ENCODE data around the gene ARF6.
"Not testable (repeated sequence)": the region's sequence is repeated elsewhere in the genome, so short reads cannot be mapped to it uniquely, and the experiment has no call there.

ARF6 gene

GRCh38 chr14:49892301-49892635, 614 bp upstream of the ARF6 start:
- peak; percentile 92 for DNase-seq (ENCODE audit: low read depth)
- H3K4me3 ChIP-seq (ENCODE audit: low read depth, low read length): peak overlapping the region; percentile 60
- TF ChIP-seq CTCF (IDR thresholded peaks at IDR 0.05; ENCODE audit: insufficient read depth, low read depth, low read length, missing control alignments): no peak

- H3K4me3 ChIP-seq (ENCODE audit: low read depth, low read length): peak overlapping the region; percentile 67
- peak; percentile 87 for DNase-seq (ENCODE audit: low read depth)
- TF ChIP-seq CTCF (IDR thresholded peaks at IDR 0.05; ENCODE audit: insufficient read depth, low read depth, low read length, missing control alignments): no peak
Measured at GRCh38 chr14:49893309-49894213, 679 bp downstream of the ARF6 start.

- not testable (repeated sequence) for DNase-seq (ENCODE audit: low read depth)
- peak overlapping the region; percentile 67 for H3K4me3 ChIP-seq (ENCODE audit: low read depth, low read length)
Measured at GRCh38 chr14:49894214-49895107, 1.6 kb downstream of the ARF6 start.

- no peak for TF ChIP-seq CTCF (IDR thresholded peaks at IDR 0.05; ENCODE audit: insufficient read depth, low read depth, low read length, missing control alignments)
- DNase-seq (ENCODE audit: low read depth): no peak
Measured at GRCh38 chr14:49895480-49895879, 2.6 kb downstream of the ARF6 start.

GRCh38 chr14:49896272-49896671, 3.4 kb downstream of the ARF6 start:
- H3K4me3 ChIP-seq (ENCODE audit: low read depth, low read length): peak overlapping the region; percentile 67
- not testable (repeated sequence) for DNase-seq (ENCODE audit: low read depth)

More at GRCh38 chr14:49895480-49895879, 2.6 kb downstream of the ARF6 start:
- H3K4me3 ChIP-seq (ENCODE audit: low read depth, low read length): peak overlapping the region; percentile 67

GRCh38 chr14:49896966-49897365, 4.1 kb downstream of the ARF6 start:
- peak overlapping the region; percentile 67 for H3K4me3 ChIP-seq (ENCODE audit: low read depth, low read length)
- DNase-seq (ENCODE audit: low read depth): no peak
- TF ChIP-seq CTCF (IDR thresholded peaks at IDR 0.05; ENCODE audit: insufficient read depth, low read depth, low read length, missing control alignments): no peak

GRCh38 chr14:49897414-49897813, 4.5 kb downstream of the ARF6 start:
- TF ChIP-seq CTCF (IDR thresholded peaks at IDR 0.05; ENCODE audit: insufficient read depth, low read depth, low read length, missing control alignments): no peak
- no peak for DNase-seq (ENCODE audit: low read depth)
- peak overlapping the region; percentile 67 for H3K4me3 ChIP-seq (ENCODE audit: low read depth, low read length)

Measured in GM12865 (cell line).